Testis (tissue), 3 donors: ENCODE results near the gene PPARD. TPM values are rescaled to one million over a fixed set of nuclear protein-coding genes. Genes with fewer than 3 reads are reported as not detected.
"Not testable (repeated sequence)": the region's sequence is repeated elsewhere in the genome, so short reads cannot be mapped to it uniquely, and the experiment has no call there.

Source experiments
- DNase-seq: peaks from one replicate; pipeline ENCODE4 v3.0.0-alpha.2; 2019
- H3K27ac ChIP-seq, 2 donors: fragments of 200-600 bp; sonication (generic); one replicate each; pipeline ENCODE4 v1.5.1; 2019
- H3K27me3 ChIP-seq: fragments of 200-600 bp; sonication (generic); one replicate; pipeline ENCODE4 v1.5.1; 2019
- H3K36me3 ChIP-seq: fragments of 200-600 bp; sonication (generic); one replicate; pipeline ENCODE4 v1.5.1; 2017; ENCODE audit warnings: low read depth; ENCODE audit errors: missing control alignments
- H3K4me1 ChIP-seq: fragments of 200-600 bp; sonication (generic); one replicate; pipeline ENCODE4 v1.5.1; 2019
- H3K4me3 ChIP-seq, 2 donors: fragments of 200-600 bp; sonication (generic); one replicate each; pipeline ENCODE4 v1.5.1; 2017 to 2019
- H3K9me3 ChIP-seq: fragments of 200-600 bp; sonication (generic); one replicate; pipeline ENCODE4 v1.5.1; 2017
- POLR2A ChIP-seq: fragments of 450-650 bp; IDR thresholded peaks from one replicate; pipeline ENCODE4 v1.6.1; 2017; ENCODE audit warnings: antibody characterized with exemption, mild to moderate bottlenecking, moderate library complexity
- WGBS, 2 donors: methylation state at CpG; one replicate each; pipeline ENCODE4 v1.1.5; 2018; 5-methylcytosine and 5-hydroxymethylcytosine counted together
- intact Hi-C: fragments of 100-400 bp; cut with DNase I; formaldehyde crosslinking; loops from one replicate; pipeline ENCODE4 v1.15.1; 2023; ENCODE audit warnings: low total_unique reads
- polyA plus RNA-seq: library from polyadenylated mRNA; stranded (reverse); fragments of 350-450 nt; fragmentation: Illumina TruSeq; extraction: RNeasy Lipid Tissue Mini Kit (QIAGEN cat#74804); gene quantifications from one replicate; pipeline ENCODE4 v1.2.3, GENCODE V29; 2014; ENCODE audit warnings: low read depth, low replicate concordance; ENCODE audit not compliant: insufficient read depth
- total RNA-seq, 2 donors: library from RNA; depleted of rRNA; stranded (reverse); fragments of >200 nt; gene quantifications; one replicate each; pipeline ENCODE4 v1.2.3, GENCODE V29; 2016
- TF ChIP-seq, protein P1 (sequence below), 3 experiments: fragments of 450-650 bp in 2 of 3; fragments of 200-600 bp in 1 of 3; sonication (generic) in 1 of 3; IDR thresholded peaks; one replicate each; pipeline ENCODE4 v1.5.1; 2016 to 2019; ENCODE audit warnings: antibody characterized with exemption in 3 of 3, mild to moderate bottlenecking in 2 of 3, moderate library complexity in 1 of 3

The PPARD gene
- total and polyA plus RNA-seq, 3 donors from 2014 or later = 21.0 to 23.0 (median 21.5) TPM

DNA sequence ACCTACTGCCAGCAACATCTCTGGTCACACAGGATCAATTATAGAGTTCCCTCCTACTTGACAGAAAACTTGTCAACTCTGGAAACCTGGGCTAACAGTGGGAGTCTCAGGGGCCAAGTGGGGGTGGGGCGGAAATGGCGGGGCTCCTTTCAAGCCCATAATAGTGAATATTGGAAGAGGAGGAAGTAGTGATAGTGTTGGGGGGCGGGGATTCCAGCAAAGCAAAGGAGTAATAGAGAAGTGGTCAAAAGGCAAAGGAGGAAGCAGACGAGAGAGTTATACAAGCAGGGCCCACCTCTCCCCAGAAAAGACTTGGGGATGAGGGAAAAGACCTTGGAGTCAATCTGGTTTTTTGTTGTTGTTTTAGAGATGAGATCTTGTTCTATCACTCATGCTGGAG lies 42.7 kb upstream of the PPARD start:
- Histone ChIP-seq H3K36me3 (no peaks in the 10 kb centered on the region), H3K4me3 (no peak overlapping the region), H3K27ac (no peak overlapping the region), H3K4me1 (peaks cover 4% of the 10 kb centered on the region), H3K9me3 (no peaks in the 10 kb centered on the region), H3K27me3 (no peaks in the 10 kb centered on the region)
- peak; percentile 30 for DNase-seq
- intact Hi-C loops = no loop called here
- TF ChIP-seq, protein P1, sequence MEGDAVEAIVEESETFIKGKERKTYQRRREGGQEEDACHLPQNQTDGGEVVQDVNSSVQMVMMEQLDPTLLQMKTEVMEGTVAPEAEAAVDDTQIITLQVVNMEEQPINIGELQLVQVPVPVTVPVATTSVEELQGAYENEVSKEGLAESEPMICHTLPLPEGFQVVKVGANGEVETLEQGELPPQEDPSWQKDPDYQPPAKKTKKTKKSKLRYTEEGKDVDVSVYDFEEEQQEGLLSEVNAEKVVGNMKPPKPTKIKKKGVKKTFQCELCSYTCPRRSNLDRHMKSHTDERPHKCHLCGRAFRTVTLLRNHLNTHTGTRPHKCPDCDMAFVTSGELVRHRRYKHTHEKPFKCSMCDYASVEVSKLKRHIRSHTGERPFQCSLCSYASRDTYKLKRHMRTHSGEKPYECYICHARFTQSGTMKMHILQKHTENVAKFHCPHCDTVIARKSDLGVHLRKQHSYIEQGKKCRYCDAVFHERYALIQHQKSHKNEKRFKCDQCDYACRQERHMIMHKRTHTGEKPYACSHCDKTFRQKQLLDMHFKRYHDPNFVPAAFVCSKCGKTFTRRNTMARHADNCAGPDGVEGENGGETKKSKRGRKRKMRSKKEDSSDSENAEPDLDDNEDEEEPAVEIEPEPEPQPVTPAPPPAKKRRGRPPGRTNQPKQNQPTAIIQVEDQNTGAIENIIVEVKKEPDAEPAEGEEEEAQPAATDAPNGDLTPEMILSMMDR (IDR thresholded peaks at IDR 0.05) = no peak
- TF ChIP-seq POLR2A = no peak
- 73 to 91% methylated on average over 4 of the region's 4 CpGs for WGBS, 2 donors

DNA sequence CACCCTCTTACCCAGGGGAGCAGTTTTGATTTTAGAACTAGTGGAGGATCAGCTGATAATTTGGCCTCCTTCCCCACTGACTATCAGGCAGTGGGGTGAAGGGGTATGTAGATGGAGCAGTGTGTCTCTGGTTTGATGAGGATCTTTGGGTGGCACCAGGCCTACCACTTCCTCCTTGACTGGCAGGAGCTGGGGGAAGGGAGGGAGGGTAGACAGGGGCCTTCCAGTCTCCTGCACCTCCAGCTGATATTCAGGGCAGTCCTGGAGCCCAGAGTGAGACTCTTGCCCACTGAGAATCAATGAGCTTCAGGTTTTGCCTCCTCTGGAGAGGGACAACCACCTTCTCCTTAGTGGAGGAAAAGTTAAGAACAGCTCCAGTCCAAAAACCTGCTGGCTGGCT lies 41.5 kb upstream of the PPARD start:
- intact Hi-C loops = no loop called here
- Histone ChIP-seq H3K4me1 (peaks cover 4% of the 10 kb centered on the region), H3K4me3 (no peak overlapping the region), H3K36me3 (no peaks in the 10 kb centered on the region), H3K27me3 (no peaks in the 10 kb centered on the region), H3K9me3 (no peaks in the 10 kb centered on the region), H3K27ac (no peak overlapping the region)
- no peak for TF ChIP-seq POLR2A
- TF ChIP-seq, protein P1 (IDR thresholded peaks at IDR 0.05) = no peak
- DNase-seq = no peak

DNA sequence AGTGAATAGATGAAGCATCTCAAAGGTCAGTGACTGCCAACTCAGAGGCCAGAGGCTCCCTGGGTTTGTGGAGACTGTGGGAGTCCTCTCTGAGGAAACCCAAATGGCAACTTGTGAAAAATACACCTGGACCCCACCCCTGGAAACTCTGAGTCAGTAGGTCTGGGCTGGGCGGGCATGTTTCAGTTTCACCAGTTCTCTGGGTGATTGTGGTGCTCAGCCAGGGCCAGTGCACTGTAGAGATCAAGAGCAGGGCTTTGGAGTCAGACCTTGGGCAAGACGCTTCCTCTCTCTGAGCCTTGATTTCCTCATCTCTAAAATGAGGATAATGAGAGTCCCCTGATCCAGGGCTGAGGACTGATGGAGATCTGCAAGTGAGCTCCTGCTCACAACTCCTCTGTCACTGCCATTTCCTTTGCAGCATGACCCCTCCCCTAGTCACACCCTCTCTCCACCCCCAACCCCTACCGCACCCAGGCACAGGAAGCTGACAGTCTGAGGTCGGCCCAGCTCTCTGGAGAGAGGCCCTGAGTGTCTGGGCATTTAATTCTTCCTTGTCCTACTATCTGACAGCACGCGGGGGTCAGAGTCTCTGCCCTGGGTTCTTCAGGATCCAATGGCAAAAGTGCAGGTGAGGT lies 39.6 kb upstream of the PPARD start:
- no peak overlapping the region for H3K4me3 ChIP-seq
- no peak for DNase-seq
- H3K36me3 ChIP-seq = no peaks in the 10 kb centered on the region
- H3K27me3 ChIP-seq = no peaks in the 10 kb centered on the region
- WGBS, 2 donors = 61% methylated on average over 6 of the region's 6 CpGs
- TF ChIP-seq POLR2A = no peak
- TF ChIP-seq, protein P1 (IDR thresholded peaks at IDR 0.05) = no peak
- no peak overlapping the region for H3K27ac ChIP-seq
- intact Hi-C loops = no loop called here
- H3K9me3 ChIP-seq = no peaks in the 10 kb centered on the region
- peaks cover 4% of the 10 kb centered on the region for H3K4me1 ChIP-seq

DNA sequence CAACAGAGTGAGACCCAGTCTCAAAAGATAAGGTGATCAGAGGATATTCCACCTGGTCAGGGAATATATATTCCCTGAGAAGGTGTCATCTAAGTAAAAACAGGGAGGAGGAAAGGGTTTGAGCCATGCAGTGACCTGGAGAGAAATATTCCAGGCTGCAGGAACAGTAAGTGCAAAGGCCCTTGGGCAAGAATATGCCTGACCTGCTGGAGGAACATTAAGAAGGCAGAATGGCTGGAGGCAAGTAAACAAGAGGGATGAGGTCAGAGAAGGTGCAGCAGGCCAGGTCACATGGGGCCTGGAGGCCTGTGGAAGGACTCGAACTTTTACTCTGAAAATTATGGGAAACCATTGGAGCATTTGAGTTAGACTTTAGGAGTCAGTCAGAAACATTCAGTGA lies 38.1 kb upstream of the PPARD start:
- TF ChIP-seq POLR2A = no peak
- TF ChIP-seq, protein P1 (IDR thresholded peaks at IDR 0.05) = no peak
- intact Hi-C loops = no loop called here
- WGBS, 2 donors = 76 to 77% methylated on average over 1 of the region's 1 CpG
- Histone ChIP-seq H3K9me3 (no peaks in the 10 kb centered on the region), H3K4me3 (no peak overlapping the region), H3K4me1 (no peaks in the 10 kb centered on the region), H3K27me3 (no peaks in the 10 kb centered on the region), H3K36me3 (no peaks in the 10 kb centered on the region), H3K27ac (no peak overlapping the region)
- no peak for DNase-seq

DNA sequence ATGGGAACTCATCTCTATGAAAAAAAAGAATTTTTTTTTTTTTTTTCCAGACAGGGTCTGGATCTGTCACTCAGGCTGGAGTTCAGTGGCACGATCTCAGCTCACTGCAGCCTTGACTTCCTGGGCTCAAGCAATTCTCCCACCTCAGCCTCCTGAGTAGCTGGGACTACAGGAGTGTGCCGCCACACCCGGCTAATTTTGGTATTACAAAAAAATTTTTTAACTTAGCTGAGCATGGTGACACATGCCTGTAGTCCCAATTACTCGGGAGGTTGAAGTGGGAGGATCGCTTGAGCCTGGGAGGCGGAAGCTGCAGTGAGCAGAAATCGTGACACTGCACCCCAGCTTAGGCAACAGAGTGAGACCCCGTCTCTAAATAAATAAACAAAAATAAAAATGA lies 37.2 kb upstream of the PPARD start:
- intact Hi-C loops = no loop called here
- no peaks in the 10 kb centered on the region for H3K9me3 ChIP-seq
- H3K27ac ChIP-seq = no peak overlapping the region
- no peak overlapping the region for H3K4me3 ChIP-seq
- TF ChIP-seq, protein P1 (IDR thresholded peaks at IDR 0.05) = no peak
- no peak for TF ChIP-seq POLR2A
- no peak for DNase-seq
- no peaks in the 10 kb centered on the region for H3K36me3 ChIP-seq
- 92 to 96% methylated on average over 8 of the region's 8 CpGs for WGBS, 2 donors
- no peaks in the 10 kb centered on the region for H3K4me1 ChIP-seq
- no peaks in the 10 kb centered on the region for H3K27me3 ChIP-seq

DNA sequence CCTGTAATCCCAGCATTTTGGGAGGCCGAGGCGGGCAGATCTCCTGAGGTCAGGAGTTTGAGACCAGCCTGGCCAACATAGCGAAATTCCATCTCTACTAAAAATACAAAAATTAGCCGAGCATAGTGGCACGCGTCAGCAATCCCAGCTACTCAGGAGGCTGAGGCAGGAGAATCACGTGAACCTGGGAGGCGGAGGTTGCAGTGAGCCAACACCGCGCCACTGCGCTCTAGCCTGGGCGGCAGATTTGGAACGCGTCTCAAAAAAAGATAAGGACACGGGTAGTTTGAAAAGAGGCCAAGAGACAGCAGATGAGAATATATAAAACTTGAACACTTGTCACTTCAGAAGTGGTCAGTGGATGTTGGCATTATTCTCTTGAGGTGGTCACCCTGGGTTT lies 35.2 kb upstream of the PPARD start:
- DNase-seq, H3K27me3 ChIP-seq, H3K4me3 ChIP-seq, H3K36me3 ChIP-seq, H3K9me3 ChIP-seq, H3K27ac ChIP-seq, H3K4me1 ChIP-seq, intact Hi-C loops: not testable (repeated sequence)
- 83 to 87% methylated on average over 15 of the region's 15 CpGs for WGBS, 2 donors

DNA sequence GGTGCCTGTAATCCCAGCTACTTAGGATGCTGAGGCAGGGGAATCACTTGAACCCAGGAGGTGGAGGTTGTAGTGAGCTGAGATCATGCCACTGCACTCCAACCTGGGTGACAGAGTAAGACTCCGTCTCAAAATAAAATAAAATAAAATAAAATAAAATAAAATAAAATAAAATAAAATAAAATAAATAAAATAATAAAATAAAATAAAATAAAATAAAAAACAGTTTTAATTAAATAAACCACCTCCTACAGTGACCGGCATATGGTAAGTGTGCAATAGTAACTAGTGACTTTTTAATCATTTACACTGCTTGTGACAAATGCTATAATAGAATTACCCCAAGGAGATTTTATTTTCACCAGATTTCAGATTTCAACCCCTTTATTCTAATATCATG lies 33.8 kb upstream of the PPARD start:
- DNase-seq, H3K36me3 ChIP-seq, H3K27me3 ChIP-seq, H3K4me1 ChIP-seq, H3K27ac ChIP-seq, H3K4me3 ChIP-seq, H3K9me3 ChIP-seq, intact Hi-C loops: not testable (repeated sequence)
- 95 to 98% methylated on average over 2 of the region's 2 CpGs for WGBS, 2 donors
